Epithelial cell of esophagus (primary cell): ENCODE data around the gene SELENOM.
"Not testable (repeated sequence)": the region's sequence is repeated elsewhere in the genome, so short reads cannot be mapped to it uniquely, and the experiment has no call there.

Source experiments
- DNase-seq: peaks from one replicate; pipeline ENCODE4 v3.0.0; 2010; ENCODE audit warnings: low read depth
- H3K4me3 ChIP-seq: 2 replicates; pipeline ENCODE4 v1.5.1; 2011; ENCODE audit warnings: mild to moderate bottlenecking, low read length, control low read depth
- TF ChIP-seq, protein P1 (sequence below): IDR thresholded peaks from 2 replicates; pipeline ENCODE4 v1.5.1; 2011; ENCODE audit warnings: low read depth, mild to moderate bottlenecking, low read length, control low read depth, inconsistent platforms; ENCODE audit not compliant: insufficient read depth; ENCODE audit errors: missing control alignments

Gene SELENOM

DNA sequence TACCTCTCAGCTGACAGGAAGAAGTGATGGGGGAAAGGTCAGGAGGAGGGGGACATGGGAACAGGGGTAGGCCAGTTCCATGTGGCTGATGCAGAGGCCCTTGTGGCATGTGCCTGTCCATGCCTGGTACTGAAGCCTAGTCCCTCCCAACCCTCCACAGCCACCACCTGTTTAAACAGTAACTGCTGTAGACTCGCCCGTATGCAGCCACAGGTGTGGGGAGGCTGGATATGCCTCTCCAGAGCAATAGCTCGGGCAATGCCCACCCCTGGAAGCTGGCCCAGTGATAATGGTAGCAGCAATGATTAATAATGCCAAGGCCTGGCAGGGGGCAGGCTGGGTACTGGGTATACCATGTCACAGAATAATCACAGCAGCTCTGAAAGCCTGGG, 24.0 kb downstream of the SELENOM start:
- TF ChIP-seq, protein P1, sequence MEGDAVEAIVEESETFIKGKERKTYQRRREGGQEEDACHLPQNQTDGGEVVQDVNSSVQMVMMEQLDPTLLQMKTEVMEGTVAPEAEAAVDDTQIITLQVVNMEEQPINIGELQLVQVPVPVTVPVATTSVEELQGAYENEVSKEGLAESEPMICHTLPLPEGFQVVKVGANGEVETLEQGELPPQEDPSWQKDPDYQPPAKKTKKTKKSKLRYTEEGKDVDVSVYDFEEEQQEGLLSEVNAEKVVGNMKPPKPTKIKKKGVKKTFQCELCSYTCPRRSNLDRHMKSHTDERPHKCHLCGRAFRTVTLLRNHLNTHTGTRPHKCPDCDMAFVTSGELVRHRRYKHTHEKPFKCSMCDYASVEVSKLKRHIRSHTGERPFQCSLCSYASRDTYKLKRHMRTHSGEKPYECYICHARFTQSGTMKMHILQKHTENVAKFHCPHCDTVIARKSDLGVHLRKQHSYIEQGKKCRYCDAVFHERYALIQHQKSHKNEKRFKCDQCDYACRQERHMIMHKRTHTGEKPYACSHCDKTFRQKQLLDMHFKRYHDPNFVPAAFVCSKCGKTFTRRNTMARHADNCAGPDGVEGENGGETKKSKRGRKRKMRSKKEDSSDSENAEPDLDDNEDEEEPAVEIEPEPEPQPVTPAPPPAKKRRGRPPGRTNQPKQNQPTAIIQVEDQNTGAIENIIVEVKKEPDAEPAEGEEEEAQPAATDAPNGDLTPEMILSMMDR, result no peak
- DNase-seq, result no peak
- H3K4me3 ChIP-seq, result no peak overlapping the region

DNA sequence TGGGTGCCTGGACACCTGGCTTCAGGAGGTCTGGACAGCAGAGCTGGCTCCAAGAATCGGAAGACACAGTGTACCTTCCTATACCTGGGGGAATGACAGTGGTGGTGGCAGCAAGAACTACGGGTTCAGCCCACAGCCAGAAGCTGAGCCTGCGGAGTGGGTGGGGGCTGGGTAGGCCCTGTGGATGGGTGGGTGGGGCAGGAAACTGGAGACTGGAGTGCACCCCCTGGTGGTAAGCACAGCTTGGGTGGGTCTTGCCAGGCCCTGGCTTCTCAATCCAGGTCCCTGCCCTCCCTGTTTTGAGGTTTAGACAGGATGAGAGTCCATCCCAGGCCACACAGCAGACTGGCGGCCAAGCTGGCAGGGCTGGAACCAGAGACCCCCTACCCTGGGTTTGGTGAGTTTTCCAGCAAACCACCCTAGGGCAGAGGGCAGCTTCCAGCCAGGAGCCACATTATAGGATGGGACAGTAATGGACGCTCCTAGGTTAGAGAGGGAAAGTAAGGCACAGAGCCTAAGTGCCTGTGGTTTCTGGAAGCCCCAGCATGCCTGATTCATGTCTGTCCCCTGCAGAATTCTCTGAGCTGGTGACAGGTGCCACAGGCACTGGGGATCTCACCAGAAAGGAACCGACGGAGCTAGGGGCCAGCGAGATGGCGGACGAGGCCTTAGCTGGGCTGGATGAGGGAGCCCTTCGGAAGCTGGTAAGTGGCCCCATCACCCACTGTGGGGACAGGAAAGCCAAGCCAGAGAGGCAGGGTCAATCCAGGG, 24.6 kb downstream of the SELENOM start:
- peak; percentile 84 for DNase-seq
- TF ChIP-seq, protein P1, result peak; percentile 65
- peak overlapping the region; percentile 74 for H3K4me3 ChIP-seq

DNA sequence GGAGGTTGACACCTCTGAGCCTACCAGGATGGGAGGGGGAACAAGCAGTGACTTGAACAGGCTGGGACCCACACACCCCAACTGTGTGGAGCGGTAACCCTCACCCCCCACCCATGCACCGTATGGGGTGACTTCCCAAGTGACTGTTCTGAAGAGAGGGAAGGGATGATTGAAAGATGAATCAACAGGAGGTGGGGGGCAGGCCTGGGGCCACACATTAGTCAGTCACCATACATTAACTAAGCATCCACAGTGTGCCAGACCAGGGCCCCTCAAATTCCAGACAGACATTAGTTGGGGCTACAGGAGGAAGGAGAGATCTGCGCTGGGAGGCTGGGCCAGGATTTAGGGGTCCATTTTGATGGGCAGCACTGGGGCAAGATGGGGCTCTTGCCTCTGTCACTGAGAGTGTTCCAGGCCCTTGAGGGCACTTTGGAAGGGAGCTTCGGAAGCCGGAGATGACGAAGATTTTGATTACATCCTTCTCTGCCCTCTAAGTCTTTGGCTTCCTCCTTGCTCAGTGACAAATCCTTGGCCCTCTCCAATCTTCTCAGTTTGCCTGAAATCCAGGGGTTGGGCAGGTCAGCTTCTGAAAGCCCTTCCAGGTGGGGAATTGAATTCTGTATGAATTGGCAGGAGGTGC, 25.3 kb downstream of the SELENOM start:
- H3K4me3 ChIP-seq, result peak overlapping the region; percentile 74
- TF ChIP-seq, protein P1, result no peak
- peak; percentile 87 for DNase-seq

DNA sequence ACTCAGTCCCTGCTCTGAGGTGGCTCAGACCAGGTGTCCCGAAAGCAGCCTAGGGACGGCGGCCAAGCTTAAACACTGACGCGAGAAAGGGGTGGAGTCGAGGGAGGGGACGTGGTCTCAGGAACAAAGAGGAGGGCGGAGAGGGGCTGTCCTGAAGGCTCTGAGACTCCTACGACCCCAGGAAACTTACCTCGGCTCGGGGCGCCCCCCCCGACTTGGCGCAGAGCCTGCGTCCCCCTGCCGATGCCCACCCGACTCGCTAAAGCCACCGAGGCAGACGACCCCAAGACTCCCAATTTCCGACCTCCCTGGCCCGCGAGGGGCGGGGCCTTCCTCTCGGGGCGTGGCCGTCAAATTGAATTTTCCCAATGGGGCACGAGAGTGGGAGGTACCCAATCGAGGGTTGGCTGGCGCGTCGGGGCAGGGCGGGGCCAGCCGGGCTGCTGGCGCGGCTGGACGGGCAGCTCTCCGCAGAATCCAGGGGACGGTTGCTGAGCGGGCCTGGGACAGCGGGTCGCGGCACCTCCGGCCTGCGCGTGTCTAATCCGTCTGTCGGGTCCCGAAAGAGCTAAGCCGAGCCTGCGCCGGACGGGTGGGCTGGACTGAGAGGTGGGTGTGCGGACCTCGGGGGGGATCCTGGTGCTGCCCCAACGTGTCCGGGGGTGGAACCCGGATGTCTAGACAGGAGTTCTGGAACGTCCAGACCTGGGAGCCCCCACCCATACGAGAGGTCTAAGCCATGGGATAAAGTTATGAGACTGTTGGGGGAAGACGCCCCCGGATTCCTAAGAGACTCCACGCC, 26.3 kb downstream of the SELENOM start, which contains the start of gene SMTN:
Gene SMTN (plus strand): TSS at position 471 of the 802 bp plus-strand sequence. CDS start 1,941 bp downstream, outside the sequence.
- TF ChIP-seq, protein P1, result no peak
- H3K4me3 ChIP-seq, result peak within 1 kb of the TSS; percentile 74
- peak; percentile 94 for DNase-seq

DNA sequence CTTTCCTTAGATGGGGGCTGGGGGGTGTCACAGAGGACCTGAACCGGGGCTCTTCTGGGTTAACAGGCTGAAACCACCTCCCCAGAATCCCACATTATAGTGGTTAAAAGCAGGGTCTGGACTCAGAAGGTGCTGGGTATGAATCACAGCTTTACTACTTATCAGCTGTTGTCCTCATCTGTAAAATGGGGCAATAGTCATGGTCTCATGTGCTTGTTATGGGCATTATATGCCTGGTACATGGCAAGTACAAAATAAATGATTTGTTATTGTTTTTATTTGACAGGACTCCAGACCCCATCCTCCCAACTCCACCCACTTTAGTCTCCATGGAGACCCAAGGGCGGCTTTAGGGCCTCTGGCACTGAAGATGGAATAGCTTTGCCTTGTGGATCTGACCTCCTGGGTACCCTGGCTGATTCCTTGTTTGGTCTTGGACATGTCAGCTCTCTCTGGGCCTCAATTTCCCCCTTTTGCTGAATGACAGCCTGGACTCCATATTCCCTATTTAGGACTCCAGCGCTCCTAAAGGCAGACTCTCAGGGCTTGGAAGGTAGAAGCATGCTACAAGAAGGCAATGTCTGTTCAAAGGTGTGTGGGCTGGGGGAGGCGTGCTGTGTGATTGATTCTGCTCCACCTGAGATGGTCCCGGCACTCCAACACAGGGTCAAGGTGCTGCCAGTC, 27.1 kb downstream of the SELENOM start:
- peak overlapping the region; percentile 74 for H3K4me3 ChIP-seq
- TF ChIP-seq, protein P1, result no peak

DNA sequence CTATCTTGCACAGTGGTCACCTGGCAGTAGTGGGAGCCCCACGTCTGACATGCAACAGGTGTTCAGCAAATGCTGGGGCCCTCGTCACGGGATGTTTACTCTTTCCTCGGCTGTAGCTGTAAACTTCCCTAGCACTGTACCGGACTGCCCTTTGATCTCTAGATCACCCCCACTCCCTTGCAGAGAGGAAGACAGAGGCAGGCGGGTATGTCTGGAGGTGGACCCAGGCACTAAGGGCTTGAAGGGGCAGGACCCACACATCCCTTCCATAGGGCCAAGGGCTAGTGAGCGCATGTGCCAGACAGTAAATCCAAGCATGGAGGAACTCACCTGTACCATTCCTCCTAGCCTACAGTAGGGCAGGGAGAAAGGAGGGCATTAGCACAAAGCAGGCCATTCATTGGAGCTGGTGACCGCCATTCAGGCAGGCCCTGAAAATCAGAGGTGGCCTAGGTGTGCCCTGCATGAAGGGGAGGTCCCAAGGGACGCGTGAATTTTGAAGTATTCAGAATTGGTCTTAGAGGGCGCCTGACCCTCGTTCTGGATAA, 28.2 kb downstream of the SELENOM start:
- TF ChIP-seq, protein P1, result no peak
- DNase-seq, result no peak
- H3K4me3 ChIP-seq, result no peak overlapping the region

More for the DNA sequence above, 27.1 kb downstream of the SELENOM start:
- DNase-seq, result no peak

DNA sequence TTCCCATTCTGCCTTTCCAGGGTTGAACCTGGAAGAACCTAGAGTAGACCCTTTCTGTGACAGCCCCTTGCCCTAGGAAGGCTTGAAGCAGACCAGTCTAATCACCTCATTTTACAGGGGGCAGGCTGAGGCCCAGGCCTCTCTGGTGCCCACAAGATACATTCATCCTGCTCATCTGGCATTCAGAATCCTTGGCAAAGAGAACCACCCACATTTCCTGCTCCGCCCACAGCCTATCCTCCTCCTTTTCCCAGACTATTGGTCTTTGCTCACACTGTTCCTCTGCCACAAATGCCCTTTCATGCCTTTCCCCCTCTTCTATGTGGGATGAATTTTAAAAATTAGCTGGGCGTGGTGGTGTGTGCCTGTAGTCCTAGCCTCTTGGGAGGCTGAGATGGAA, 29.0 kb downstream of the SELENOM start:
- not testable (repeated sequence) for H3K4me3 ChIP-seq
- peak; percentile 51 for DNase-seq
